SH-SY5Y (cell line): Measurements from ENCODE around the gene PEX14.

Experiments
- GATA2 ChIP-seq: IDR thresholded peaks from 2 replicates; pipeline ENCODE4 v1.6.1; 2011; ENCODE audit warnings: mild to moderate bottlenecking, low read depth, low read length
- GATA3 ChIP-seq: IDR thresholded peaks from 2 replicates; pipeline ENCODE4 v1.6.1; 2011; ENCODE audit warnings: low read depth, mild to moderate bottlenecking, low read length, moderate library complexity

GRCh38 chr1:10626131-10626731, 151.5 kb downstream of the PEX14 start:
- no peak for TF ChIP-seq GATA2
- no peak for TF ChIP-seq GATA3
